GM19193 (cell line): ENCODE results near the gene GJC2.

Experiments
- POLR2A ChIP-seq: IDR thresholded peaks from 4 replicates; pipeline ENCODE4 v1.6.1; 2011; ENCODE audit not compliant: insufficient read depth, insufficient read length; ENCODE audit errors: extremely low read depth

GJC2 gene

DNA sequence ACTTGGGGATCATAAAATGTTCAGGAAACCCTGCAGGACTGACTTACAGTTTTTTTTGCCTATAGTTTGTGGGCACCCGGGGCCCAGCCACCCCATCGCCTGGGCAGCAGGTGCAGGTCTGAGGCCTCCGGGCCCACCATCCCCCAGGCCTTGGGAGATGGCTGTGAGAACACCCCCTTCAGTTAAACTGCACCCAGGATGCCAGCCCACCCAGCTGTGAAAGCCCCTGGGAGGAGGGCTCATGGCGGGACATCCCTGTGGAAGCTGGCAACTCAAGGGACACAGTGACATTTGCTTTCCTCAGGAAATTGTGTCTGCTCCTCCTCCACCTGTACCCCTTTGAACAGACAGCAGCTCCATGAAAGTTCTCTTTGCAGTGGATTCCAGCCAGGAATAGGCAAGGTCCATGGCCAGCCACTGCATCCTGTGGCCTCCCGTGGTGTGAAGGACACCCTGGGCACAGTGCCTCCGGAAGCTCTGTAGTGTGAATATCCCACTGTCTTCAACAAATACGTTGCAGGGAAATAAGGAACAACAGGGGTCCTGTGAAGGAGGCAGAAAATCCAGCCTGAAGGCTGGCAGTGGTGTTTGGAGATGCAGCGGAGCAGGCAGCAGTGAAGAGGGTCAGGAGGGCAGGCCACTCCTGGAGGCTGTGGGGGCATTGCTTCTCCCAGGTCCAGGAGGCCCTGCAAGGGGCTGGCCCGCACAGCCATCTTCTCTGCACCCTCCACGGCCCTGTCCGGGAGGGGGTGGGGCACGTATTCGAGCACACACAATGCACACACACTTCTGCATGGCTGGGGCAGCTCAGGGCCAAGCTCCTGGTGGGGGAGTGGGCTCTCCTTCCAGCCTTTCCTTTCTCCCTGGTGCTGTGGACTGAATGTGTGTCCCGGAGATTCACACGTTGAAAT lies 56.1 kb downstream of the GJC2 start:
- TF ChIP-seq POLR2A: no peak

DNA sequence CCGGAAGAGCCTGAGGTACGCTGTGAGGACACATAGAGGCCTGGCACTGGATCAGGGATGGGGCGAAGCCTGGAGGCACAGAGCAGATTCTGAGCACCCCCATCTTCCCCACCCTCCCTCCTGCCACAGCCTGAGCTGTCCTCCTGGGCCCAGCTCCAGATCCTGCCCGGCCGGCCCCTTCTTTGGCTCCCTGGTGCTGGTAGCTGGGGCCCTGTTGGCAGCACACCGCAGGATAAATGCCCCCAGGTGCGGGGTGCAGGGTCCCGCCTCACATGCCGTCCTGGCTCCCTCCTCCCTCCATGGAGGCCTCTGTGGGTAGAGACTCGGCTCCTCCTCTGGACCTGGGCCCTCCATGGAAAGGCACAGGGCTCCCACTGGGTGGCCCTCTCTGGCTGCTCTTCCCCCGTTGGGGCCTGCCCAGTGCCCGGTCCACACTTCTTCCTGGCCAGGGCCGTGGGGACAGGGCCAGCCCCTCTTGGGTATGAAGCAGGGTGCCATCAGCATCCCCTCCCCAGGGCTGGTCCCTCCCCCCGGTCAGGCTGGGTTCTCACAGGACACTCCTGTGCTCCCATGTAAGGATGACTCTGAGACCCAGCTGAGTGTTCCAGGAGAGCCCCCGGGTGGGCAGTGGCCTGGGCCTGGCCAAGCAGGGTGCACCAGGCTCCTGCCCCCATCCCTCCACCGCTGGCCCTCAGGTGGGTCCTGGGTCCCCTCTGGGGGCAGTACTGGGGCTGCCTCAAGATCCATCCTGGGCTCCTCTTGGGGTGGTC lies 57.0 kb downstream of the GJC2 start:
- TF ChIP-seq POLR2A: no peak

DNA sequence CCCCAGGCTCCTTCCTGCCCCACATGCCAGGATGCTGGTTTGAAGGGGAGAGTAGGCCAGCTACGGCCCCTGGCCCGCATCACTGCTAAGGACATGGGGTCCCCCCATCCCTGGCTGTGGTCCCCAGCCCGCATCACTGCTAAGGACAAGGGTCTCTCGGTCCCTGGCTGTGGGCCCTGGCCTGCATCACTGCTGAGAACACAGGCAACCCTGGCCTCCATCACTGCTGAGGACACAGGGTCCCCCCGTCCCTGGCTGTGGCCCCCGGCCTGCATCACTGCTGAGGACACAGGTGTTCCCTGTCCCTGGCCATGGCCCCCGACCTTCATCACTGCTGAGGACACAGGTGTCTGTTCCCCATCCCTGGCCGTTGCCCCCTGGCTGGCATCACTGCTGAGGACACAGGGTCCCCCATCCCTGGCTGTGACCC lies 57.7 kb downstream of the GJC2 start:
- no peak for TF ChIP-seq POLR2A

DNA sequence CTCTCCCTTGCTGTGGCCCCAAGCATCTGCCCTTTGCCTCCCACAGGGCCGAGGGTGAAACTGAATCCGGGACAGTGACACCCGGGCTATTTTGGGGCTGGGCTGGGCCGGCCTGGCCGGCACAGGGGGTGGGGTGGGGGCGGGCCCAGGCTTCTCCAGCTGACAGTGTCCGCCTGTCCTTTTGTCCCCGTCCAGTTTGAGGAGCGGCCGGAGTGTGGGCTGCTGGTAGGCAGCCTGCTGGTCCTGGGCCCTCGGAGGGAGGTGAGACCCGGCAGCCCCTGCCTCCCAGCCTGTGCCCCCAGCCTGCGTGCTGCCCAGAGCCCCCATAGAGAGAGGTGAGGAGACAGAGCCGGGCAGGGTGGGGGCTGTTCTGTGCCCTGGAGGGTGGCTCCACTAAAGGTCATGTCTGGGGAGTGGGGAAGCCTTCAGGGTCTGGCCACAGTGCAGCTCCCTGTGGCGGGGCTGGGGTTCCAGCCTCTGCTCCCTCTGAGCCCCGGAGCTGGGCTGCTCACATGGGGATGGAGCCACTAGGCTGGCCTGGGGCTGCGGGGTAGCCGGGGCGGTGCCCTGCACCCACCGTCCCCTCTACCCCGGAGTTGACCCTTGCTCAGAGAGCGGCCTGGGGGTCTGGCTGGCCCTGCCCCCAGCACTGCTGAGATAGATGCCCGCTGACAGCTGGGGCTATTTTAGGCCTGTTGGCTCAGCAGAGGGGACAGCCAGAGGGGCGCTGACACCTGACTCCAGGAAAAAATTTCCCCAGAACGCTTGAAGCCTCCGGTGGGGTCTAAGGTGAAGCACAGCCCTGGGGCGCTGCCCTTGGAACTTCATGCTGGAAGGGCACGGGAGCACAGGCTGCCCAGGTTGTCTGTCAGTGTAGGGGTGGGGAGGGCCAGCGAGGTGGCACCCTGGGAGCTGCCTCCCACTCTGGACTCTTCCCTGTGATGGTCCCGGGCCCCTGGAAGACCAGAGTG lies 58.4 kb downstream of the GJC2 start, which contains the start of gene OBSCN:
TSS of gene OBSCN (plus strand) at position 194 of the 971 bp plus-strand sequence. CDS start 3,740 bp downstream, outside the sequence.
- no peak for TF ChIP-seq POLR2A

DNA sequence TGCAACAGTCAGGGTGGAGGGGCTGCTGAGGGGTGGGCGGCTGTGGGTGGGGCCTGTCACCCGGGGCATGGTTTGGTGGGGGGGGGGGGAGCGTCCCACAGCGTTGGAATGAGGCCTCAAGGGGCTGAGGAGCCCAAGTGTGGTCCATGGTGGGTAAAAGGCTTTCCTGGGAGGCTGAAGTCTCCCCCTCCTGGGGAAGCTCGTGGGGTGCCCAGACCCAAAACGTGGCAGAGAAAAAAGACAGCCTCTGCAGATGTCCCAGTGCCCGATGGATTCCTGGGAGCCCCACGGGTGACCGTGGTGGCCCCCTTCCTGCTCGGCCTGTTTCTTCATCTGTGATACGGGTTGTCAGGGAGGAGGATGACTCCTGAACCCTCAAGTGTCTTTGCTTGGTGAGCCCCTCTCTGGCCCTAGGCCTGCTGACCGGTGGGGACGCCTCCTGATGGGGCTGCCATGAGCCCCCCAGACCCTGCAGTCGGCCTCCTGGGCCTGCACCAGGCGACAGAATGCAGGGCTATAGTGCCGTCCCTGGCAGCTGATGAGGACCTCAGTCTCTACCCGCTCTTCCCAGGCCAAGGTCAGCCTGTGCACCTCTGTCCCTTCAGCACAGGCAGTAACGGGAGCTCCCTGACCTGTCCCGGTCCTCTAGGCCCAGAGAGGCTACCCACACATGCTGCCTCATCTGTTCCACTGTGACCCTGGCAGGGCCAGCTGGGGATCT lies 59.3 kb downstream of the GJC2 start:
- no peak for TF ChIP-seq POLR2A
